ENCODE measurements around the gene AK1. TPM values are rescaled to one million over a fixed set of nuclear protein-coding genes. Genes with fewer than 3 reads are reported as not detected.

The AK1 gene
- total and polyA plus RNA-seq, 2 of the 8 experiments (the other 6 are each of a cell fraction or from before 2014, with no cell fraction given), result 37.9 to 39.2 TPM

DNA sequence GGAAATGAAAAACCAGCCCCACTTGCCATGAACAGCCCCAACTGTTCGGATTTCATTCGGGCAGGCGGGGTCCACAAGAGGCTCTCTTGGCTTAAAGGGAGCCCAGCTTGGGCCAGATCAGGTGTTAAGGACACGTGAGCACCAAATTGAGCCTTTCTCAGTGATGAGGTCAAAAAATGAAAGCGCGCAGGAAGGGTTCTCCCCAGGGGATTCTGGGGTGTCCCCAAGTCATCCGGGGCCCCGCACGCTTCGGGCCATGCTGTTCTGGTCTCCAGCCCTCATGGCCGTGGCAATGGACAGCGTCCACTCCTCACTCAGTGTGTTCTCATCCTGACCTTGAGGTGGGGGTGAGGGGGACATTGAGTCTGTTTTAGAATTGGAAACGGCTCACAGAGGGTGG is 10.9 kb downstream of the AK1 start (continued):
- TF ChIP-seq SIRT6 (IDR thresholded peaks at IDR 0.05; ENCODE audit: low read length) (no peak), POU5F1 (IDR thresholded peaks at IDR 0.05; ENCODE audit: low read depth, low read length) (no peak), KDM5A (IDR thresholded peaks at IDR 0.05; ENCODE audit: low read length) (no peak), EZH2 (IDR thresholded peaks at IDR 0.05; ENCODE audit: low read depth, low read length, severe bottlenecking) (no peak), ZNF274 (IDR thresholded peaks at IDR 0.05; ENCODE audit: borderline replicate concordance, extremely low read depth, low read length) (no peak), SP2 (IDR thresholded peaks at IDR 0.05; ENCODE audit: low read length) (no peak)

Data from H1 (cell line).